Ishikawa (cell line): ENCODE results near the gene CLSTN2.

Experiments used
- EP300 ChIP-seq: IDR thresholded peaks from 2 replicates; pipeline ENCODE4 v1.6.1; 2012; ENCODE audit warnings: borderline replicate concordance
- TAF1 ChIP-seq: IDR thresholded peaks from 2 replicates; pipeline ENCODE4 v1.6.1; 2012; ENCODE audit warnings: low read depth, mild to moderate bottlenecking

DNA sequence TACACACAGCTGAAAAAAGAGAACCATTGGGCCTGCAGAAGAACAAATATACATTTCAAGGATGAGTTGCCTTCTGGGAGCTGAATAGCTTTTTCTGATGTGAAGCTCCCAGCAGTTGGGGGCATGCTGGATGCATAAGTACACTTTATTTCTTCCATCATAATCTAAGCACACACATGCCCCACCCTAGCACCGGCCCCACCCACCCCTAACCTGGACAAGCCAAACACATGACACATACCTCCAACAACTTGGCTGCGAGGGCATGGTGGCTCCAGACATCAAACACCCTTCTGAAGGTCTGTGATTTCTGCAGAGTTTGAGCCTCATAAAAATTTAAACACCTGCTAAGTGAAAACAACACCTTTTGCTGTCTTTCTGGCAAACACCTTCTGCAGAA is 435.7 kb downstream of the CLSTN2 start:
- no peak for TF ChIP-seq TAF1
- TF ChIP-seq EP300, result no peak
